Measurements from ENCODE around the gene DUSP9. TPM values are rescaled to one million over a fixed set of nuclear protein-coding genes. Genes with fewer than 3 reads are reported as not detected.
A peak's percentile ranks its signal among the peaks of the same experiment; 100 is the strongest.

Gene DUSP9
- total RNA-seq, 1 experiment from 2014 or later = 2.4 TPM

DNA sequence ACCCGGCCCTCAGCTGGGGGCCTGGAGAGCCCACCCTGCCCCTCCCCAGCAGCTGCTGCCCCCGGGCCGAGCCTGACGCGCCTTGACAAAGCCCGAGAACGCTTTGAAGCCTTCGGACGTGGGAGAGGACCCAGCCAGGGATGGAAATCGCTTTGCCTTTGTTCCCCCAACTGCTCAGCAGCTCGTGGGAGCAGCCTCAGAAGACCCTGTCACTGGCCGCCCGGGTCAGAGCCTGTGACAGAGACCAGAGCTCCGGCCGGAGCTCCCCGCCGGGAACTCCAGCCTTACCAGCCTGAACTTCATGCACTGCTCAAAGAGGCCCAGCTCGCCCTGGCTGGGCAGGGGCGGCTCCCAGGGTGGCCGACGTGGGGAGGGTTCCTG is 38.1 kb downstream of the DUSP9 start:
- Histone ChIP-seq H3K4me1 (ENCODE audit: insufficient read depth, low read length) (no peaks in the 10 kb centered on the region; the same call in 1 of the 2 replicates), H3K79me2 (ENCODE audit: insufficient read depth, low read length) (no peaks in the 10 kb centered on the region; the same call in 1 of the 2 replicates), H3K4me2 (ENCODE audit: insufficient read depth, insufficient read length, low read length) (no peak overlapping the region), H3K4ac (ENCODE audit: low read depth, low read length) (no peak overlapping the region), H3K18ac (ENCODE audit: insufficient read length, low read depth, low read length) (no peak overlapping the region), H3K27me3 (ENCODE audit: insufficient read depth, low read length) (no peaks in the 10 kb centered on the region), H2AK5ac (ENCODE audit: insufficient read length, low read length) (no peak overlapping the region), H4K20me1 (ENCODE audit: control insufficient read depth, insufficient read depth, insufficient read length) (peaks cover 5% of the 10 kb centered on the region), H3T11ph (ENCODE audit: low read length) (no peak overlapping the region), H3K79me1 (ENCODE audit: insufficient read depth, low read depth, low read length, poor library complexity, severe bottlenecking) (no peaks in the 10 kb centered on the region), H3K27ac (ENCODE audit: insufficient read length, low read depth, low read length) (no peak overlapping the region), H3K14ac (ENCODE audit: insufficient read depth, low read length) (peak overlapping the region; percentile 16; the same call in 1 of the 2 replicates), H4K5ac (ENCODE audit: insufficient read length, low read depth, low read length) (no peak overlapping the region), H2BK20ac (ENCODE audit: low read depth, low read length, poor library complexity, severe bottlenecking) (no peak overlapping the region), H2BK120ac (ENCODE audit: low read depth, low read length, poor library complexity, severe bottlenecking) (no peak overlapping the region), H2BK15ac (ENCODE audit: low read depth, low read length) (no peak overlapping the region), H2BK12ac (ENCODE audit: insufficient read length, low read depth, low read length) (no peak overlapping the region), H3K56ac (ENCODE audit: insufficient read length, low read depth, low read length) (no peak overlapping the region), H3K9me3 (ENCODE audit: control insufficient read depth, low read depth, low read length) (peaks cover 6% of the 10 kb centered on the region), H2BK5ac (ENCODE audit: insufficient read length, low read length) (no peak overlapping the region), H4K8ac (replicated peaks; ENCODE audit: insufficient read length, low read depth, low read length) (no peak overlapping the region), H4K91ac (ENCODE audit: insufficient read length, low read depth, low read length) (no peak overlapping the region), H3K9ac (ENCODE audit: extremely low read depth, insufficient read length, low read length) (no peak overlapping the region), H3K23ac (ENCODE audit: insufficient read length, low read depth, low read length) (no peak overlapping the region), H2AFZ (ENCODE audit: low read length) (no peak overlapping the region), H3K23me2 (ENCODE audit: insufficient read length, low read depth, low read length, poor library complexity, severe bottlenecking) (no peaks in the 10 kb centered on the region)
- no peak overlapping the region for H3K27ac Mint-ChIP-seq
- TF ChIP-seq, protein P1, sequence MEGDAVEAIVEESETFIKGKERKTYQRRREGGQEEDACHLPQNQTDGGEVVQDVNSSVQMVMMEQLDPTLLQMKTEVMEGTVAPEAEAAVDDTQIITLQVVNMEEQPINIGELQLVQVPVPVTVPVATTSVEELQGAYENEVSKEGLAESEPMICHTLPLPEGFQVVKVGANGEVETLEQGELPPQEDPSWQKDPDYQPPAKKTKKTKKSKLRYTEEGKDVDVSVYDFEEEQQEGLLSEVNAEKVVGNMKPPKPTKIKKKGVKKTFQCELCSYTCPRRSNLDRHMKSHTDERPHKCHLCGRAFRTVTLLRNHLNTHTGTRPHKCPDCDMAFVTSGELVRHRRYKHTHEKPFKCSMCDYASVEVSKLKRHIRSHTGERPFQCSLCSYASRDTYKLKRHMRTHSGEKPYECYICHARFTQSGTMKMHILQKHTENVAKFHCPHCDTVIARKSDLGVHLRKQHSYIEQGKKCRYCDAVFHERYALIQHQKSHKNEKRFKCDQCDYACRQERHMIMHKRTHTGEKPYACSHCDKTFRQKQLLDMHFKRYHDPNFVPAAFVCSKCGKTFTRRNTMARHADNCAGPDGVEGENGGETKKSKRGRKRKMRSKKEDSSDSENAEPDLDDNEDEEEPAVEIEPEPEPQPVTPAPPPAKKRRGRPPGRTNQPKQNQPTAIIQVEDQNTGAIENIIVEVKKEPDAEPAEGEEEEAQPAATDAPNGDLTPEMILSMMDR (conservative IDR thresholded peaks at IDR 0.05) = no peak
- no CpG with 5 or more reads among the region's 21 CpGs for WGBS (ENCODE audit: extremely low coverage, insufficient read length, low lambda C conversion rate)
- H3K4me3 Mint-ChIP-seq = peak overlapping the region; percentile 17 to 24; a peak in 3 of 5 replicates
- H3K27me3 Mint-ChIP-seq (ENCODE audit: low read depth) = peaks cover 2% of the 10 kb centered on the region; the same call in 1 of the 2 replicates
- peaks cover 16 to 29% (median 19%) of the 10 kb centered on the region in 3 experiments for H3K36me3 Mint-ChIP-seq (ENCODE audit: insufficient read depth in 1 of 3, low read depth in 3 of 3)
- DNase-seq = no peak
- peaks cover 17 to 22% of the 10 kb centered on the region in 2 experiments for H3K4me1 Mint-ChIP-seq
- H3K9me3 Mint-ChIP-seq = peaks cover 47 to 51% of the 10 kb centered on the region in 2 experiments
